GM23338 (cell line): ENCODE measurements around the gene SLC8B1. TPM values are rescaled to one million over a fixed set of nuclear protein-coding genes. Genes with fewer than 3 reads are reported as not detected.

Source experiments
- ATAC-seq: fragments of 200-7000 bp; cut with Tn5 transposase; 3 replicates; pipeline ENCODE4 v1.9.1; 2020
- DNase-seq: peaks from one replicate; pipeline ENCODE4 v3.0.0-alpha.2; 2015; ENCODE audit warnings: low spot score
- H2AFZ ChIP-seq: fragments of 200-600 bp; sonication (generic); 2 replicates; pipeline ENCODE4 v1.8.0; 2016; ENCODE audit warnings: antibody characterized with exemption, mild to moderate bottlenecking, moderate library complexity
- H3F3A ChIP-seq: fragments of 200-600 bp; sonication (generic); replicated peaks from 2 replicates; pipeline ENCODE4 v1.8.0; 2017; ENCODE audit warnings: antibody characterized with exemption, mixed run types, low read depth
- H3K27ac ChIP-seq: fragments of 200-600 bp; sonication (generic); 2 replicates; pipeline ENCODE4 v1.6.1; 2016; ENCODE audit warnings: low read depth
- H3K27me3 ChIP-seq: fragments of 200-600 bp; sonication (generic); 2 replicates; pipeline ENCODE4 v1.8.0; 2016; ENCODE audit warnings: mild to moderate bottlenecking, mixed run types, moderate library complexity; ENCODE audit not compliant: insufficient read depth
- H3K36me3 ChIP-seq: fragments of 200-600 bp; sonication (generic); 2 replicates; pipeline ENCODE4 v1.8.0; 2016; ENCODE audit warnings: mild to moderate bottlenecking; ENCODE audit not compliant: insufficient read depth
- H3K4me1 ChIP-seq: fragments of 200-600 bp; sonication (generic); 2 replicates; pipeline ENCODE4 v1.8.0; 2016; ENCODE audit warnings: mild to moderate bottlenecking, moderate library complexity; ENCODE audit not compliant: insufficient read depth
- H3K4me2 ChIP-seq: fragments of 200-600 bp; sonication (generic); 2 replicates; pipeline ENCODE4 v1.7.1; 2017; ENCODE audit warnings: mixed run types
- H3K4me3 ChIP-seq: fragments of 200-600 bp; sonication (generic); 2 replicates; pipeline ENCODE4 v1.6.1; 2016; ENCODE audit warnings: mixed run types
- H3K79me2 ChIP-seq: fragments of 200-600 bp; sonication (generic); replicated peaks from 2 replicates; pipeline ENCODE4 v1.8.0; 2017; ENCODE audit warnings: mild to moderate bottlenecking; ENCODE audit not compliant: insufficient read depth
- H3K9me2 ChIP-seq: fragments of 200-600 bp; sonication (generic); 2 replicates; pipeline ENCODE4 v1.8.0; 2017; ENCODE audit not compliant: insufficient read depth
- H4K20me1 ChIP-seq: fragments of 200-600 bp; sonication (generic); replicated peaks from 2 replicates; pipeline ENCODE4 v1.8.0; 2017; ENCODE audit warnings: mild to moderate bottlenecking; ENCODE audit not compliant: insufficient read depth
- H3K27ac Mint-ChIP-seq: 2 replicates; pipeline ENCODE4 v1.8.0; 2020; ENCODE audit warnings: inconsistent platforms, mild to moderate bottlenecking, moderate library complexity, mixed read lengths
- H3K27me3 Mint-ChIP-seq: 3 replicates; pipeline ENCODE4 v1.8.0; 2022; ENCODE audit warnings: low read depth, mild to moderate bottlenecking, moderate library complexity, mixed read lengths, inconsistent platforms; ENCODE audit not compliant: insufficient read depth, poor library complexity
- H3K36me3 Mint-ChIP-seq: 3 replicates; pipeline ENCODE4 v1.8.0; 2021; ENCODE audit warnings: low read depth, mild to moderate bottlenecking, inconsistent platforms, moderate library complexity, mixed read lengths
- H3K4me1 Mint-ChIP-seq: 3 replicates; pipeline ENCODE4 v1.8.0; 2020; ENCODE audit warnings: mild to moderate bottlenecking, inconsistent platforms, mixed read lengths
- H3K4me3 Mint-ChIP-seq: 3 replicates; pipeline ENCODE4 v1.8.0; 2021; ENCODE audit warnings: moderate library complexity, mild to moderate bottlenecking, inconsistent platforms, mixed read lengths
- H3K9me3 Mint-ChIP-seq: 3 replicates; pipeline ENCODE4 v1.8.0; 2020; ENCODE audit warnings: moderate library complexity, mild to moderate bottlenecking, inconsistent platforms, mixed read lengths
- CREB1 ChIP-seq: fragments of 250-450 bp; sonication (Bioruptor Pico); IDR thresholded peaks from 2 replicates; pipeline ENCODE4 v1.5.0; 2020; ENCODE audit warnings: low read depth, mild to moderate bottlenecking, moderate library complexity
- EZH2 ChIP-seq: fragments of 200-600 bp; sonication (generic); IDR thresholded peaks from one replicate; pipeline ENCODE4 v1.8.0; 2017; ENCODE audit warnings: antibody characterized with exemption, mild to moderate bottlenecking, low read depth; ENCODE audit not compliant: unreplicated experiment
- EZH2phosphoT487 ChIP-seq: fragments of 200-600 bp; sonication (generic); IDR thresholded peaks from one replicate; pipeline ENCODE4 v1.8.1; 2018; ENCODE audit warnings: antibody characterized with exemption; ENCODE audit not compliant: unreplicated experiment
- JUNB ChIP-seq: IDR thresholded peaks from one replicate; pipeline ENCODE4 v1.6.1; 2016; ENCODE audit warnings: antibody characterized with exemption; ENCODE audit not compliant: unreplicated experiment
- NANOG ChIP-seq: IDR thresholded peaks from 2 replicates; pipeline ENCODE4 v1.6.1; 2016; ENCODE audit warnings: antibody characterized with exemption, borderline replicate concordance
- POLR2AphosphoS5 ChIP-seq: IDR thresholded peaks from 2 replicates; pipeline ENCODE4 v1.6.1; 2016; ENCODE audit warnings: antibody characterized with exemption, low read depth
- REST ChIP-seq: IDR thresholded peaks from one replicate; pipeline ENCODE4 v1.6.1; 2018; ENCODE audit warnings: antibody characterized with exemption; ENCODE audit not compliant: unreplicated experiment
- STAT1 ChIP-seq: IDR thresholded peaks from one replicate; pipeline ENCODE4 v1.6.1; 2016; ENCODE audit warnings: antibody characterized with exemption; ENCODE audit not compliant: unreplicated experiment
- ZNF114 ChIP-seq: fragments of 250-450 bp; sonication (Bioruptor Pico); IDR thresholded peaks from 2 replicates; pipeline ENCODE4 v1.5.0; 2020; ENCODE audit warnings: mild to moderate bottlenecking, moderate library complexity
- ZNF331 ChIP-seq: fragments of 250-450 bp; sonication (Bioruptor Pico); IDR thresholded peaks from 2 replicates; pipeline ENCODE4 v1.5.0; 2020; ENCODE audit warnings: low read depth, mild to moderate bottlenecking, moderate library complexity
- polyA plus RNA-seq: library from polyadenylated mRNA; unstranded; fragments of >200 nt; fragmentation: Nextera tagmentation; extraction: Ambion mirVana; gene quantifications from 2 replicates; pipeline ENCODE4 v1.2.1, GENCODE V29; 2016
- total RNA-seq: library from RNA; depleted of rRNA; stranded (reverse); fragments of >200 nt; shearing (Covaris generic); gene quantifications from 2 replicates; pipeline ENCODE4 v1.2.3, GENCODE V29; 2014
- TF ChIP-seq, protein P1 (sequence below): fragments of 250-450 bp; sonication (Bioruptor Pico); IDR thresholded peaks from 2 replicates; pipeline ENCODE4 v1.5.0; 2020; ENCODE audit warnings: mild to moderate bottlenecking, moderate library complexity
- TF ChIP-seq, protein P2 (sequence below): IDR thresholded peaks from 2 replicates; pipeline ENCODE4 v1.6.1; 2016; ENCODE audit warnings: antibody characterized with exemption
- TF ChIP-seq, protein P3 (sequence below), 2 experiments: fragments of 200-600 bp in 1 of 2; sonication (generic) in 1 of 2; conservative IDR thresholded peaks; 2 replicates each; pipeline versions ENCODE4 v1.5.1 to v1.6.1; 2016 to 2017; ENCODE audit warnings: antibody characterized with exemption in 2 of 2, low read depth in 2 of 2, mild to moderate bottlenecking in 2 of 2, moderate library complexity in 1 of 2

The SLC8B1 gene
- total and polyA plus RNA-seq, 2 experiments from 2014 or later = 6.0 to 8.9 TPM

DNA sequence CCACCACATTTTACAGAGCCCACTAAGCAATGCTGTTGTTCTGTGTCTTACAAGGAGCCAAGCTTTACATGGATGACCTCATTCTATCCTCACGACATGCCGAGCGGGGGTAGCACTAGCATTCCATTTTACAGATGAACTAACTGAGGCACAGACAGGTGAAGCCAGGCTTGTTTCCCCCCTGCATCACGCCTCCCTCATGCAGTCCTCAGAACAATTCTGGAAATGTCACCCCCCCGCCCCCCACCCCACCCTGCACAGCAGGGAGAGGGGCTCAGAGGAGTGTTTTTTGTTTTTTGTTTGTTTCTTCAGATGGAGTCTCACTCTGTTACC is 1.5 kb downstream of the SLC8B1 start:
- H3K4me1 ChIP-seq = peaks cover 14% of the 10 kb centered on the region
- H3K4me3 ChIP-seq = no peak overlapping the region
- Mint-ChIP-seq H3K27ac (no peak overlapping the region), H3K4me3 (no peak overlapping the region), H3K27me3 (peaks cover 31% of the 10 kb centered on the region), H3K4me1 (peaks cover 10% of the 10 kb centered on the region), H3K9me3 (no peaks in the 10 kb centered on the region), H3K36me3 (peaks cover 16% of the 10 kb centered on the region)
- H3K27ac ChIP-seq = no peak overlapping the region
- no peaks in the 10 kb centered on the region; the same call in 1 of the 2 replicates for H3K36me3 ChIP-seq
- peak overlapping the region; percentile 85; the same call in 1 of the 2 replicates for H3K4me2 ChIP-seq
- TF ChIP-seq, protein P1, sequence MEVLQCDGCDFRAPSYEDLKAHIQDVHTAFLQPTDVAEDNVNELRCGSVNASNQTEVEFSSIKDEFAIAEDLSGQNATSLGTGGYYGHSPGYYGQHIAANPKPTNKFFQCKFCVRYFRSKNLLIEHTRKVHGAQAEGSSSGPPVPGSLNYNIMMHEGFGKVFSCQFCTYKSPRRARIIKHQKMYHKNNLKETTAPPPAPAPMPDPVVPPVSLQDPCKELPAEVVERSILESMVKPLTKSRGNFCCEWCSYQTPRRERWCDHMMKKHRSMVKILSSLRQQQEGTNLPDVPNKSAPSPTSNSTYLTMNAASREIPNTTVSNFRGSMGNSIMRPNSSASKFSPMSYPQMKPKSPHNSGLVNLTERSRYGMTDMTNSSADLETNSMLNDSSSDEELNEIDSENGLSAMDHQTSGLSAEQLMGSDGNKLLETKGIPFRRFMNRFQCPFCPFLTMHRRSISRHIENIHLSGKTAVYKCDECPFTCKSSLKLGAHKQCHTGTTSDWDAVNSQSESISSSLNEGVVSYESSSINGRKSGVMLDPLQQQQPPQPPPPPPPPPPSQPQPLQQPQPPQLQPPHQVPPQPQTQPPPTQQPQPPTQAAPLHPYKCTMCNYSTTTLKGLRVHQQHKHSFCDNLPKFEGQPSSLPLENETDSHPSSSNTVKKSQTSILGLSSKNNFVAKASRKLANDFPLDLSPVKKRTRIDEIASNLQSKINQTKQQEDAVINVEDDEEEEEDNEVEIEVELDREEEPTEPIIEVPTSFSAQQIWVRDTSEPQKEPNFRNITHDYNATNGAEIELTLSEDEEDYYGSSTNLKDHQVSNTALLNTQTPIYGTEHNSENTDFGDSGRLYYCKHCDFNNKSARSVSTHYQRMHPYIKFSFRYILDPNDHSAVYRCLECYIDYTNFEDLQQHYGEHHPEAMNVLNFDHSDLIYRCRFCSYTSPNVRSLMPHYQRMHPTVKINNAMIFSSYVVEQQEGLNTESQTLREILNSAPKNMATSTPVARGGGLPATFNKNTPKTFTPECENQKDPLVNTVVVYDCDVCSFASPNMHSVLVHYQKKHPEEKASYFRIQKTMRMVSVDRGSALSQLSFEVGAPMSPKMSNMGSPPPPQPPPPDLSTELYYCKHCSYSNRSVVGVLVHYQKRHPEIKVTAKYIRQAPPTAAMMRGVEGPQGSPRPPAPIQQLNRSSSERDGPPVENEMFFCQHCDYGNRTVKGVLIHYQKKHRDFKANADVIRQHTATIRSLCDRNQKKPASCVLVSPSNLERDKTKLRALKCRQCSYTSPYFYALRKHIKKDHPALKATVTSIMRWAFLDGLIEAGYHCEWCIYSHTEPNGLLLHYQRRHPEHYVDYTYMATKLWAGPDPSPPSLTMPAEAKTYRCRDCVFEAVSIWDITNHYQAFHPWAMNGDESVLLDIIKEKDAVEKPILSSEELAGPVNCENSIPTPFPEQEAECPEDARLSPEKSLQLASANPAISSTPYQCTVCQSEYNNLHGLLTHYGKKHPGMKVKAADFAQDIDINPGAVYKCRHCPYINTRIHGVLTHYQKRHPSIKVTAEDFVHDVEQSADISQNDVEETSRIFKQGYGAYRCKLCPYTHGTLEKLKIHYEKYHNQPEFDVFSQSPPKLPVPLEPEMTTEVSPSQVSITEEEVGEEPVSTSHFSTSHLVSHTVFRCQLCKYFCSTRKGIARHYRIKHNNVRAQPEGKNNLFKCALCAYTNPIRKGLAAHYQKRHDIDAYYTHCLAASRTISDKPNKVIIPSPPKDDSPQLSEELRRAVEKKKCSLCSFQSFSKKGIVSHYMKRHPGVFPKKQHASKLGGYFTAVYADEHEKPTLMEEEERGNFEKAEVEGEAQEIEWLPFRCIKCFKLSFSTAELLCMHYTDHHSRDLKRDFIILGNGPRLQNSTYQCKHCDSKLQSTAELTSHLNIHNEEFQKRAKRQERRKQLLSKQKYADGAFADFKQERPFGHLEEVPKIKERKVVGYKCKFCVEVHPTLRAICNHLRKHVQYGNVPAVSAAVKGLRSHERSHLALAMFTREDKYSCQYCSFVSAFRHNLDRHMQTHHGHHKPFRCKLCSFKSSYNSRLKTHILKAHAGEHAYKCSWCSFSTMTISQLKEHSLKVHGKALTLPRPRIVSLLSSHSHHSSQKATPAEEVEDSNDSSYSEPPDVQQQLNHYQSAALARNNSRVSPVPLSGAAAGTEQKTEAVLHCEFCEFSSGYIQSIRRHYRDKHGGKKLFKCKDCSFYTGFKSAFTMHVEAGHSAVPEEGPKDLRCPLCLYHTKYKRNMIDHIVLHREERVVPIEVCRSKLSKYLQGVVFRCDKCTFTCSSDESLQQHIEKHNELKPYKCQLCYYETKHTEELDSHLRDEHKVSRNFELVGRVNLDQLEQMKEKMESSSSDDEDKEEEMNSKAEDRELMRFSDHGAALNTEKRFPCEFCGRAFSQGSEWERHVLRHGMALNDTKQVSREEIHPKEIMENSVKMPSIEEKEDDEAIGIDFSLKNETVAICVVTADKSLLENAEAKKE = no peak
- TF ChIP-seq JUNB = no peak
- TF ChIP-seq REST = no peak
- TF ChIP-seq NANOG = no peak
- TF ChIP-seq, protein P2, sequence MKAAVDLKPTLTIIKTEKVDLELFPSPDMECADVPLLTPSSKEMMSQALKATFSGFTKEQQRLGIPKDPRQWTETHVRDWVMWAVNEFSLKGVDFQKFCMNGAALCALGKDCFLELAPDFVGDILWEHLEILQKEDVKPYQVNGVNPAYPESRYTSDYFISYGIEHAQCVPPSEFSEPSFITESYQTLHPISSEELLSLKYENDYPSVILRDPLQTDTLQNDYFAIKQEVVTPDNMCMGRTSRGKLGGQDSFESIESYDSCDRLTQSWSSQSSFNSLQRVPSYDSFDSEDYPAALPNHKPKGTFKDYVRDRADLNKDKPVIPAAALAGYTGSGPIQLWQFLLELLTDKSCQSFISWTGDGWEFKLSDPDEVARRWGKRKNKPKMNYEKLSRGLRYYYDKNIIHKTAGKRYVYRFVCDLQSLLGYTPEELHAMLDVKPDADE = no peak
- no peak for TF ChIP-seq CREB1 (CRISPR knock-in tag)
- no peak for TF ChIP-seq EZH2
- TF ChIP-seq, protein P3, sequence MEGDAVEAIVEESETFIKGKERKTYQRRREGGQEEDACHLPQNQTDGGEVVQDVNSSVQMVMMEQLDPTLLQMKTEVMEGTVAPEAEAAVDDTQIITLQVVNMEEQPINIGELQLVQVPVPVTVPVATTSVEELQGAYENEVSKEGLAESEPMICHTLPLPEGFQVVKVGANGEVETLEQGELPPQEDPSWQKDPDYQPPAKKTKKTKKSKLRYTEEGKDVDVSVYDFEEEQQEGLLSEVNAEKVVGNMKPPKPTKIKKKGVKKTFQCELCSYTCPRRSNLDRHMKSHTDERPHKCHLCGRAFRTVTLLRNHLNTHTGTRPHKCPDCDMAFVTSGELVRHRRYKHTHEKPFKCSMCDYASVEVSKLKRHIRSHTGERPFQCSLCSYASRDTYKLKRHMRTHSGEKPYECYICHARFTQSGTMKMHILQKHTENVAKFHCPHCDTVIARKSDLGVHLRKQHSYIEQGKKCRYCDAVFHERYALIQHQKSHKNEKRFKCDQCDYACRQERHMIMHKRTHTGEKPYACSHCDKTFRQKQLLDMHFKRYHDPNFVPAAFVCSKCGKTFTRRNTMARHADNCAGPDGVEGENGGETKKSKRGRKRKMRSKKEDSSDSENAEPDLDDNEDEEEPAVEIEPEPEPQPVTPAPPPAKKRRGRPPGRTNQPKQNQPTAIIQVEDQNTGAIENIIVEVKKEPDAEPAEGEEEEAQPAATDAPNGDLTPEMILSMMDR (conservative IDR thresholded peaks at IDR 0.05; ENCODE audit: low read depth in 2 of 2) = no peak
- TF ChIP-seq EZH2phosphoT487 = no peak
- no peak for TF ChIP-seq POLR2AphosphoS5
- no peak for TF ChIP-seq STAT1
- TF ChIP-seq ZNF114 (CRISPR knock-in tag) = no peak
- no peak for TF ChIP-seq ZNF331 (CRISPR knock-in tag)
- H3F3A ChIP-seq = no peaks in the 10 kb centered on the region
- H2AFZ ChIP-seq = no peak overlapping the region
- no peaks in the 10 kb centered on the region for H3K9me2 ChIP-seq
- ATAC-seq (no peak), DNase-seq (no peak)
- no peaks in the 10 kb centered on the region for H3K79me2 ChIP-seq
- peaks cover 10% of the 10 kb centered on the region for H3K27me3 ChIP-seq
- H4K20me1 ChIP-seq = no peaks in the 10 kb centered on the region
